SK-N-SH (cell line): ENCODE data around the gene HDHD5. TPM values are rescaled to one million over a fixed set of nuclear protein-coding genes. Genes with fewer than 3 reads are reported as not detected.

Source experiments
- CTCF ChIA-PET: fragments of 300-600, 350-600 bp; formaldehyde crosslinking; extraction: SDS; loops from one replicate; lab custom pipeline; 2021; lab: Yijun Ruan, JAX
- POLR2A ChIA-PET: fragments of 350-600 bp; sonication (Branson Sonifier 250); formaldehyde crosslinking; extraction: SDS; loops from one replicate; lab custom pipeline; 2020; ENCODE audit warnings: antibody characterized with exemption, inconsistent platforms; lab: Yijun Ruan, JAX
- DNase-seq: peaks from one replicate; pipeline ENCODE4 v3.0.0; 2012
- H2AFZ ChIP-seq: fragments of 200-600 bp; sonication (generic); 2 replicates; pipeline ENCODE4 v1.8.1; 2016; ENCODE audit warnings: antibody characterized with exemption, mild to moderate bottlenecking, low read depth
- H3F3A ChIP-seq: fragments of 200-600 bp; sonication (generic); replicated peaks from 2 replicates; pipeline ENCODE3; 2016; ENCODE audit warnings: antibody characterized with exemption, mild to moderate bottlenecking; ENCODE audit not compliant: insufficient read depth
- H3K27ac ChIP-seq, 2 experiments: fragments of 200-500 bp in 1 of 2; fragments of 200-600 bp in 1 of 2; sonication (Bioruptor generic) in 1 of 2; sonication (generic), shearing (Covaris generic) in 1 of 2; 2 replicates each; pipeline versions ENCODE4 v1.5.1 to v1.6.1; 2014 to 2016; ENCODE audit warnings: low read depth in 2 of 2, inconsistent platforms in 1 of 2, low read length in 1 of 2, mild to moderate bottlenecking in 1 of 2, mixed read lengths in 1 of 2
- H3K27me3 ChIP-seq: fragments of 200-600 bp; sonication (generic), shearing (Covaris generic); 2 replicates; pipeline ENCODE4 v1.6.1; 2016; ENCODE audit warnings: mixed run types; ENCODE audit not compliant: insufficient read depth
- H3K36me3 ChIP-seq, 2 experiments: fragments of 200-500 bp in 1 of 2; fragments of 200-600 bp in 1 of 2; sonication (Bioruptor generic) in 1 of 2; sonication (generic) in 1 of 2; replicated peaks in 1 of 2; 2 replicates each; pipeline versions ENCODE3 to v1.5.1; 2014 to 2016; ENCODE audit warnings: low read length in 1 of 2, mild to moderate bottlenecking in 1 of 2; ENCODE audit not compliant: insufficient read depth in 2 of 2, control insufficient read depth in 1 of 2
- H3K4me1 ChIP-seq, 2 experiments: fragments of 200-500 bp in 1 of 2; fragments of 200-600 bp in 1 of 2; sonication (Bioruptor generic) in 1 of 2; sonication (generic), shearing (Covaris generic) in 1 of 2; 2 replicates each; pipeline versions ENCODE4 v1.5.1 to v1.6.1; 2014 to 2016; ENCODE audit warnings: low read depth in 1 of 2, low read length in 1 of 2, mixed run types in 1 of 2; ENCODE audit not compliant: insufficient read depth in 2 of 2, control insufficient read depth in 1 of 2
- H3K4me2 ChIP-seq: fragments of 200-600 bp; sonication (generic), shearing (Covaris generic); 2 replicates; pipeline ENCODE4 v1.6.1; 2017; ENCODE audit warnings: mixed run types
- H3K4me3 ChIP-seq, 2 experiments: fragments of 200-500 bp in 1 of 2; fragments of 200-600 bp in 1 of 2; sonication (Bioruptor generic) in 1 of 2; sonication (generic), shearing (Covaris generic) in 1 of 2; 2 replicates each; pipeline versions ENCODE4 v1.5.1 to v1.8.1; 2014 to 2016; ENCODE audit warnings: low read depth in 2 of 2, inconsistent platforms in 1 of 2, low read length in 1 of 2, mild to moderate bottlenecking in 1 of 2, mixed read lengths in 1 of 2, moderate library complexity in 1 of 2
- H3K79me2 ChIP-seq: fragments of 200-600 bp; sonication (generic); 2 replicates; pipeline ENCODE4 v1.8.1; 2017; ENCODE audit warnings: mild to moderate bottlenecking; ENCODE audit not compliant: insufficient read depth
- H3K9ac ChIP-seq: fragments of 200-600 bp; sonication (generic); 2 replicates; pipeline ENCODE4 v1.6.1; 2017; ENCODE audit warnings: mixed run types
- H3K9me2 ChIP-seq: fragments of 200-600 bp; sonication (generic); 2 replicates; pipeline ENCODE4 v1.6.1; 2017; ENCODE audit warnings: mixed run types
- H3K9me3 ChIP-seq: fragments of 200-600 bp; sonication (generic); 2 replicates; pipeline ENCODE4 v1.6.1; 2017; ENCODE audit warnings: mixed run types, mild to moderate bottlenecking, moderate library complexity
- H4K20me1 ChIP-seq: fragments of 200-600 bp; sonication (generic); 2 replicates; pipeline ENCODE4 v1.6.1; 2017; ENCODE audit warnings: mild to moderate bottlenecking, mixed run types; ENCODE audit not compliant: insufficient read depth
- CHD2 ChIP-seq: fragments of 150-350 bp; IDR thresholded peaks from 2 replicates; pipeline ENCODE4 v1.6.1; 2018; ENCODE audit warnings: low read length; ENCODE audit not compliant: partially characterized antibody
- ELF1 ChIP-seq: IDR thresholded peaks from 2 replicates; pipeline ENCODE4 v1.4.0; 2012
- EP300 ChIP-seq, 2 experiments: IDR thresholded peaks; 2 replicates each; pipeline versions ENCODE4 v1.4.0 to v1.6.1; 2012; ENCODE audit warnings: borderline replicate concordance in 1 of 2, low read depth in 1 of 2, low read length in 1 of 2
- FOSL2 ChIP-seq: IDR thresholded peaks from 2 replicates; pipeline ENCODE4 v1.4.0; 2012; ENCODE audit warnings: low read depth, mild to moderate bottlenecking, moderate library complexity, borderline replicate concordance
- FOXJ3 ChIP-seq: sonication (generic); formaldehyde crosslinking; IDR thresholded peaks from 2 replicates; pipeline ENCODE4 v1.5.1; 2020; ENCODE audit warnings: mild to moderate bottlenecking, missing genetic modification reagents
- GABPA ChIP-seq: IDR thresholded peaks from 2 replicates; pipeline ENCODE4 v1.4.0; 2012; ENCODE audit warnings: low read depth, mild to moderate bottlenecking
- GATA2 ChIP-seq: sonication (generic); formaldehyde crosslinking; IDR thresholded peaks from 2 replicates; pipeline ENCODE4 v1.5.0; 2020; ENCODE audit warnings: mild to moderate bottlenecking, missing genetic modification reagents
- JUND ChIP-seq: IDR thresholded peaks from 2 replicates; pipeline ENCODE4 v1.4.0; 2012
- MAX ChIP-seq: IDR thresholded peaks from 2 replicates; pipeline ENCODE4 v1.4.0; 2012; ENCODE audit warnings: low read depth
- MEF2A ChIP-seq: IDR thresholded peaks from 2 replicates; pipeline ENCODE4 v1.4.0; 2012; ENCODE audit warnings: low read depth, borderline replicate concordance
- NFIC ChIP-seq: IDR thresholded peaks from 2 replicates; pipeline ENCODE4 v1.4.0; 2012; ENCODE audit warnings: borderline replicate concordance
- NRF1 ChIP-seq: IDR thresholded peaks from 2 replicates; pipeline ENCODE4 v1.6.1; 2012; ENCODE audit warnings: low read depth, mild to moderate bottlenecking, low read length
- PBX3 ChIP-seq: IDR thresholded peaks from 2 replicates; pipeline ENCODE4; 2012
- POLR2AphosphoS5 ChIP-seq: IDR thresholded peaks from 2 replicates; pipeline ENCODE4 v1.6.1; 2012; ENCODE audit warnings: low read depth, low read length
- RAD21 ChIP-seq: IDR thresholded peaks from 2 replicates; pipeline ENCODE4 v1.6.1; 2012; ENCODE audit warnings: mild to moderate bottlenecking, low read length
- REST ChIP-seq: IDR thresholded peaks from 2 replicates; pipeline ENCODE4 v1.6.1; 2012; ENCODE audit warnings: mild to moderate bottlenecking, low read depth, low read length, moderate library complexity
- RFX5 ChIP-seq: IDR thresholded peaks from 2 replicates; pipeline ENCODE4 v1.6.1; 2012; ENCODE audit warnings: mild to moderate bottlenecking, improper control_type of control experiment, low read length
- RXRA ChIP-seq: IDR thresholded peaks from 2 replicates; pipeline ENCODE4 v1.4.0; 2012; ENCODE audit warnings: low read depth, mild to moderate bottlenecking, borderline replicate concordance
- SIN3A ChIP-seq: IDR thresholded peaks from 2 replicates; pipeline ENCODE4 v1.6.1; 2012; ENCODE audit warnings: low read depth, mild to moderate bottlenecking, low read length, moderate library complexity, borderline replicate concordance
- TCF12 ChIP-seq: IDR thresholded peaks from 2 replicates; pipeline ENCODE4 v1.4.0; 2012
- YY1 ChIP-seq: IDR thresholded peaks from 2 replicates; pipeline ENCODE4 v1.4.0; 2012; ENCODE audit warnings: low read depth, mild to moderate bottlenecking
- WGBS: methylation state at CpG from one replicate; pipeline ENCODE4 v1.1.6; 2017; ENCODE audit warnings: low lambda C conversion rate; 5-methylcytosine and 5-hydroxymethylcytosine counted together
- polyA plus RNA-seq, 3 experiments: library from polyadenylated mRNA; depleted of rRNA; stranded (reverse); fragments of >200 nt; gene quantifications; 2 replicates each; pipeline ENCODE4 v1.2.3, GENCODE V29; 2012

HDHD5 gene
- polyA plus RNA-seq, 1 of the 3 experiments (the other 2 are of a cell fraction) = 43.3 TPM

GRCh38 chr22:17192186-17192585 is 33.1 kb upstream of the HDHD5 start:
- Histone ChIP-seq H4K20me1 (no peaks in the 10 kb centered on the region), H3K9me3 (no peaks in the 10 kb centered on the region), H2AFZ (no peak overlapping the region), H3K27ac (no peak overlapping the region), H3K4me3 (no peak overlapping the region), H3F3A (no peaks in the 10 kb centered on the region), H3K4me2 (no peak overlapping the region), H3K9ac (no peak overlapping the region), H3K9me2 (no peaks in the 10 kb centered on the region), H3K79me2 (no peaks in the 10 kb centered on the region), H3K27me3 (no peaks in the 10 kb centered on the region), H3K4me1 (no peaks in the 10 kb centered on the region), H3K36me3 (no peaks in the 10 kb centered on the region)
- no peak for DNase-seq
- POLR2A ChIA-PET = no interaction called here
- 46% methylated on average over 5 of the region's 5 CpGs for WGBS
- no peak for TF ChIP-seq POLR2AphosphoS5
- no peak for TF ChIP-seq RFX5
- no peak for TF ChIP-seq NFIC
- TF ChIP-seq SIN3A = no peak
- no peak for TF ChIP-seq TCF12
- no peak for TF ChIP-seq PBX3
- TF ChIP-seq MAX = no peak
- no peak for TF ChIP-seq ELF1
- no peak for TF ChIP-seq GABPA
- TF ChIP-seq EP300 (IDR thresholded peaks at IDR 0.05; ENCODE audit: borderline replicate concordance in 1 of 2, low read depth in 1 of 2, low read length in 1 of 2) = no peak
- no peak for TF ChIP-seq RXRA
- CTCF ChIA-PET = interaction anchor here (1.1 to 7.1 kb wide), 2 partner anchors 19 to 134 kb away, joined by 4 to 51 read pairs; no protein-coding TSS in a partner anchor

GRCh38 chr22:17191163-17191784 is 32.2 kb upstream of the HDHD5 start:
- Histone ChIP-seq H3K27me3 (no peaks in the 10 kb centered on the region), H3K4me2 (no peak overlapping the region), H3K79me2 (no peaks in the 10 kb centered on the region), H4K20me1 (no peaks in the 10 kb centered on the region), H2AFZ (no peak overlapping the region), H3K4me3 (no peak overlapping the region), H3K27ac (no peak overlapping the region), H3K9ac (no peak overlapping the region), H3K36me3 (no peaks in the 10 kb centered on the region), H3K4me1 (no peaks in the 10 kb centered on the region), H3K9me2 (no peaks in the 10 kb centered on the region), H3F3A (no peaks in the 10 kb centered on the region), H3K9me3 (no peaks in the 10 kb centered on the region)
- WGBS = 60% methylated on average over 11 of the region's 12 CpGs
- TF ChIP-seq MEF2A = no peak
- TF ChIP-seq NFIC = no peak
- no peak for TF ChIP-seq POLR2AphosphoS5
- TF ChIP-seq GATA2 (CRISPR knock-in tag) = no peak
- no peak for TF ChIP-seq FOXJ3 (CRISPR knock-in tag)
- TF ChIP-seq RXRA = no peak
- no peak for TF ChIP-seq MAX
- TF ChIP-seq JUND = no peak
- TF ChIP-seq CHD2 = no peak
- no peak for TF ChIP-seq PBX3
- TF ChIP-seq NRF1 = no peak
- no peak for TF ChIP-seq GABPA
- no peak for TF ChIP-seq YY1
- TF ChIP-seq ELF1 = no peak
- TF ChIP-seq RFX5 = no peak
- TF ChIP-seq FOSL2 = no peak
- TF ChIP-seq REST = no peak
- TF ChIP-seq TCF12 = no peak
- TF ChIP-seq RAD21 = no peak
- ChIA-PET CTCF (interaction anchor here (1.2 to 7.1 kb wide), 2 partner anchors 14 to 18 kb away, joined by 4 to 51 read pairs; no protein-coding TSS in a partner anchor), POLR2A (no interaction called here)
- no peak for DNase-seq
